DOHH2 (cell line): ENCODE measurements around the gene TNRC6A.

Experiments used
- H3F3A ChIP-seq: fragments of 200-600 bp; sonication (generic), shearing (Covaris generic); 2 replicates; pipeline ENCODE4 v1.6.0; 2016; ENCODE audit warnings: antibody characterized with exemption, mild to moderate bottlenecking; ENCODE audit not compliant: control insufficient read depth, insufficient read depth
- H3K27ac ChIP-seq: fragments of 200-600 bp; sonication (generic); 2 replicates; pipeline ENCODE4 v1.5.1; 2014; ENCODE audit warnings: low read depth, mild to moderate bottlenecking, low read length, moderate library complexity
- H3K27me3 ChIP-seq: fragments of 200-600 bp; sonication (generic); 2 replicates; pipeline ENCODE4 v1.6.1; 2014; ENCODE audit warnings: mild to moderate bottlenecking, low read length, mixed read lengths; ENCODE audit not compliant: control insufficient read depth
- H3K36me3 ChIP-seq: fragments of 200-600 bp; sonication (generic); 2 replicates; pipeline ENCODE4 v1.6.1; 2014; ENCODE audit warnings: mild to moderate bottlenecking, low read length, moderate library complexity, mixed read lengths; ENCODE audit not compliant: control insufficient read depth
- H3K4me1 ChIP-seq: fragments of 200-600 bp; sonication (generic); 2 replicates; pipeline ENCODE4 v1.6.1; 2014; ENCODE audit warnings: mild to moderate bottlenecking, low read length, mixed read lengths; ENCODE audit not compliant: control insufficient read depth
- H3K4me2 ChIP-seq: fragments of 200-600 bp; sonication (generic); 2 replicates; pipeline ENCODE4 v1.6.0; 2014; ENCODE audit warnings: mild to moderate bottlenecking, low read length, moderate library complexity
- H3K4me3 ChIP-seq: fragments of 200-600 bp; sonication (generic); 2 replicates; pipeline ENCODE4 v1.5.1; 2014; ENCODE audit warnings: mild to moderate bottlenecking, low read length, mixed read lengths
- H3K79me2 ChIP-seq: fragments of 200-600 bp; sonication (generic); 2 replicates; pipeline ENCODE4 v1.6.1; 2014; ENCODE audit warnings: mild to moderate bottlenecking, low read length, mixed read lengths; ENCODE audit not compliant: control insufficient read depth
- H3K9me2 ChIP-seq: fragments of 200-600 bp; sonication (generic); replicated peaks from 2 replicates; pipeline ENCODE4 v1.6.1; 2014; ENCODE audit warnings: mild to moderate bottlenecking, low read length, mixed read lengths; ENCODE audit not compliant: control insufficient read depth
- H3K9me3 ChIP-seq: fragments of 200-600 bp; sonication (generic); 2 replicates; pipeline ENCODE4 v1.6.1; 2014; ENCODE audit warnings: antibody characterized with exemption, low read length, mixed read lengths; ENCODE audit not compliant: control insufficient read depth, insufficient read depth
- H4K20me1 ChIP-seq: fragments of 200-600 bp; sonication (generic); 2 replicates; pipeline ENCODE4 v1.6.0; 2014; ENCODE audit warnings: low read depth, mild to moderate bottlenecking, antibody characterized with exemption, low read length, moderate library complexity; ENCODE audit not compliant: control insufficient read depth, insufficient read depth
- CTCF ChIP-seq: fragments of 200-600 bp; sonication (generic); IDR thresholded peaks from one replicate; pipeline ENCODE4 v1.5.1; 2014; ENCODE audit warnings: antibody characterized with exemption, mild to moderate bottlenecking, low read depth, low read length; ENCODE audit not compliant: poor library complexity, severe bottlenecking
- EZH2phosphoT487 ChIP-seq: fragments of 200-600 bp; sonication (generic); IDR thresholded peaks from 2 replicates; pipeline ENCODE4 v1.6.1; 2017; ENCODE audit warnings: borderline replicate concordance, mild to moderate bottlenecking, antibody characterized with exemption, low read length, moderate library complexity, mixed read lengths

The TNRC6A gene

GRCh38 chr16:24837969-24838368 is 108.5 kb downstream of the TNRC6A start:
- Histone ChIP-seq H3K9me3 (no peaks in the 10 kb centered on the region), H3K4me1 (no peaks in the 10 kb centered on the region)
- no peak for TF ChIP-seq CTCF
- TF ChIP-seq EZH2phosphoT487: no peak

DNA sequence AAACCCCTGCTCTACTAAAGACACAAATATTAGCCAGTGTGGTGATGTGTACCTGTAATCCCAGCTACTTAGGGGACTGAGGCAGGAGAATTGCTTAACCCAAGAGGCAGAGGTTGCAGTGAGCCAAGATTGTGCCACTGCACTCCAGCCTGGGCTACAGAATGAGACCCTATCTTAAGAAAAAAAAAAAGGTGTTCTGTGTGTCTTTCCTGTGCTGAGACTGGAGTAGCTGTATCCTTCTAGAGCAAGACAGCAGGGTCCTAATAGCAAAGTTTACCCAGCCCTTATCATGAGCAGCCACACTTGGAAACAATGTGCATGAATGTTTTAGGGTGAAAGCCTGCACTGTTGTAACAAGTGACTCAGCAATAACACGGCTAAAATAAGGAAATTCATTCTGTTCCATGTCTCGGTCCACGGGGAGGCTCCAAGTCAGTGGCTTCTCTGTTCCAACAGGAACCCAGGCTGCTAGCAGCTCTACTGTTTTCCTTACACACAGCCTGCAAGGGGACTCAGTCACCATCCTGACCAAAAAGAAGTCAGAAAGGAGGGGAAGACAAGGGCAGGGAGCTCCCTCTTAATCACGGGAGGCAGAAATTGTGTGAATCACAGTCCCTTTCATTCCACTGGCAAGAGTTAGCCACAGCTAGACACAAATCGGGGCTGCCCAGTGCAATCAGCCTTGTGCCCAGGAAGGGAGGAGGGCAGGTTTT is 109.3 kb downstream of the TNRC6A start:
- Histone ChIP-seq H3K27me3 (no peaks in the 10 kb centered on the region), H3K4me1 (no peaks in the 10 kb centered on the region), H3K27ac (no peak overlapping the region), H3F3A (no peaks in the 10 kb centered on the region), H3K9me2 (no peaks in the 10 kb centered on the region), H3K79me2 (no peaks in the 10 kb centered on the region), H4K20me1 (no peaks in the 10 kb centered on the region), H3K4me2 (no peak overlapping the region), H3K36me3 (no peaks in the 10 kb centered on the region), H3K9me3 (no peaks in the 10 kb centered on the region), H3K4me3 (no peak overlapping the region)
- TF ChIP-seq CTCF: no peak
- TF ChIP-seq EZH2phosphoT487: no peak

More at GRCh38 chr16:24837969-24838368, 108.5 kb downstream of the TNRC6A start:
- Histone ChIP-seq H3K27ac (no peak overlapping the region), H3K27me3 (no peaks in the 10 kb centered on the region), H3K36me3 (no peaks in the 10 kb centered on the region), H3K4me3 (no peak overlapping the region), H3K4me2 (no peak overlapping the region), H3K9me2 (no peaks in the 10 kb centered on the region), H3K79me2 (no peaks in the 10 kb centered on the region), H4K20me1 (no peaks in the 10 kb centered on the region), H3F3A (no peaks in the 10 kb centered on the region)

GRCh38 chr16:24839347-24839972 is 110.0 kb downstream of the TNRC6A start:
- H4K20me1 ChIP-seq: no peaks in the 10 kb centered on the region
- H3K4me1 ChIP-seq: no peaks in the 10 kb centered on the region
- H3K79me2 ChIP-seq: no peaks in the 10 kb centered on the region
- no peak overlapping the region for H3K4me2 ChIP-seq
- no peaks in the 10 kb centered on the region for H3F3A ChIP-seq
- no peaks in the 10 kb centered on the region for H3K36me3 ChIP-seq
- no peaks in the 10 kb centered on the region for H3K27me3 ChIP-seq
- H3K9me2 ChIP-seq: no peaks in the 10 kb centered on the region
- no peak overlapping the region for H3K27ac ChIP-seq
- H3K9me3 ChIP-seq: no peaks in the 10 kb centered on the region
- no peak for TF ChIP-seq EZH2phosphoT487
- TF ChIP-seq CTCF: no peak
- H3K4me3 ChIP-seq: no peak overlapping the region
